HG03103 (cell line): ENCODE results near the gene ZNF18.
"Not testable (repeated sequence)": the region's sequence is repeated elsewhere in the genome, so short reads cannot be mapped to it uniquely, and the experiment has no call there.

Experiments used
- ATAC-seq: cut with Tn5 transposase; IDR thresholded peaks from one replicate; pipeline ENCODE4 v1.9.1; 2021; ENCODE audit warnings: low read depth; ENCODE audit not compliant: unreplicated experiment

Gene ZNF18

GRCh38 chr17:11986942-11987329 is 10.3 kb downstream of the ZNF18 start:
- ATAC-seq: no peak

GRCh38 chr17:11986179-11986941 is 10.9 kb downstream of the ZNF18 start:
- ATAC-seq: no peak

- ATAC-seq: no peak
Observed at GRCh38 chr17:11981862-11982261, 15.4 kb downstream of the ZNF18 start.

GRCh38 chr17:11980813-11981212 is 16.5 kb downstream of the ZNF18 start:
- ATAC-seq: no peak

GRCh38 chr17:11979795-11980194 is 17.5 kb downstream of the ZNF18 start:
- ATAC-seq: no peak

- ATAC-seq: not testable (repeated sequence)
Observed at GRCh38 chr17:11972741-11973140, 24.5 kb downstream of the ZNF18 start.

GRCh38 chr17:11969565-11969964 is 27.7 kb downstream of the ZNF18 start:
- no peak for ATAC-seq

GRCh38 chr17:11954936-11955335 is 42.3 kb downstream of the ZNF18 start:
- ATAC-seq: no peak

- ATAC-seq: no peak
Observed at GRCh38 chr17:11953924-11954323, 43.4 kb downstream of the ZNF18 start.

GRCh38 chr17:11952610-11953009 is 44.7 kb downstream of the ZNF18 start:
- ATAC-seq: no peak

- ATAC-seq: no peak
Observed at GRCh38 chr17:11950771-11951519, 46.3 kb downstream of the ZNF18 start.

GRCh38 chr17:11949571-11949970 is 47.7 kb downstream of the ZNF18 start:
- ATAC-seq: not testable (repeated sequence)

- no peak for ATAC-seq
Observed at GRCh38 chr17:11948789-11949188, 48.5 kb downstream of the ZNF18 start.

GRCh38 chr17:11944587-11944986 is 52.7 kb downstream of the ZNF18 start:
- no peak for ATAC-seq

GRCh38 chr17:11943759-11944347 is 53.4 kb downstream of the ZNF18 start:
- ATAC-seq: no peak

- not testable (repeated sequence) for ATAC-seq
Observed at GRCh38 chr17:11943086-11943485, 54.2 kb downstream of the ZNF18 start.

- no peak for ATAC-seq
Observed at GRCh38 chr17:11940904-11941303, 56.4 kb downstream of the ZNF18 start.

GRCh38 chr17:11935734-11936406 is 61.4 kb downstream of the ZNF18 start:
- ATAC-seq: no peak

GRCh38 chr17:11932337-11932898 is 64.9 kb downstream of the ZNF18 start:
- no peak for ATAC-seq

- ATAC-seq: no peak
Observed at GRCh38 chr17:11928436-11928835, 68.8 kb downstream of the ZNF18 start.
